Adipose tissue (tissue), 3 donors: ENCODE data around the gene CRAMP1. TPM values are rescaled to one million over a fixed set of nuclear protein-coding genes. Genes with fewer than 3 reads are reported as not detected.
A peak's percentile ranks its signal among the peaks of the same experiment; 100 is the strongest.

Experiments used
- H3K27ac ChIP-seq: one replicate; pipeline ENCODE4 v1.5.1; 2013; ENCODE audit warnings: low read depth, low read length
- WGBS, 3 donors: extraction: QIAGEN DNeasy Blood & Tissue Kit; methylation state at CpG; one replicate each; pipeline ENCODE4 v1.1.7; 2013; 5-methylcytosine and 5-hydroxymethylcytosine counted together
- polyA plus RNA-seq, 3 donors: library from polyadenylated mRNA; stranded (reverse); fragments of 200-250 nt; gene quantifications; one replicate each; pipeline ENCODE4 v1.2.3, GENCODE V29; 2013
- donor health status: healthy with polysubstance abuse.
- donor health status: Bipolar disorder and iron deficiency.
- donor health status: healthy.

Gene CRAMP1
- 1 to 10 TPM; 4.1 to 9.3 (median 7.1) TPM for polyA plus RNA-seq

GRCh38 chr16:1612320-1613111 lies at the start of gene CRAMP1:
TSS of gene CRAMP1 (plus strand) at chr16:1612360. CDS start at chr16:1614640, 2,280 bp downstream.
- peak within 1 kb of the TSS; percentile 55 for H3K27ac ChIP-seq
- 0 to 1% (median 0%) methylated on average over 71 to 101 of the region's 101 CpGs for WGBS, 3 donors

- WGBS, 3 donors = 96% methylated on average over 20 of the region's 20 CpGs
- H3K27ac ChIP-seq = no peak overlapping the region
Observed at GRCh38 chr16:1563786-1564185, 48.4 kb upstream of the CRAMP1 start.

- no peak overlapping the region for H3K27ac ChIP-seq
Observed at GRCh38 chr16:1564325-1564724, 47.8 kb upstream of the CRAMP1 start.

GRCh38 chr16:1565083-1565805 lies 46.9 kb upstream of the CRAMP1 start:
- 88 to 91% (median 91%) methylated on average over 15 to 16 of the region's 16 CpGs for WGBS, 3 donors
- no peak overlapping the region for H3K27ac ChIP-seq

More at GRCh38 chr16:1564325-1564724, 47.8 kb upstream of the CRAMP1 start:
- WGBS, 3 donors = 75 to 82% (median 79%) methylated on average over 9 of the region's 9 CpGs

- H3K27ac ChIP-seq = no peak overlapping the region
- WGBS, 3 donors = 93 to 95% (median 93%) methylated on average over 12 to 13 of the region's 13 CpGs
Observed at GRCh38 chr16:1567988-1568387, 44.2 kb upstream of the CRAMP1 start.

GRCh38 chr16:1571012-1571671 lies 41.0 kb upstream of the CRAMP1 start:
- WGBS, 3 donors = 77 to 88% (median 80%) methylated on average over 7 of the region's 7 CpGs
- no peak overlapping the region for H3K27ac ChIP-seq

- H3K27ac ChIP-seq = no peak overlapping the region
- WGBS, 3 donors = 85 to 90% (median 89%) methylated on average over 7 of the region's 7 CpGs
Observed at GRCh38 chr16:1572673-1573072, 39.5 kb upstream of the CRAMP1 start.

- WGBS, 3 donors = 82 to 89% (median 86%) methylated on average over 5 of the region's 5 CpGs
- no peak overlapping the region for H3K27ac ChIP-seq
Observed at GRCh38 chr16:1573301-1573700, 38.9 kb upstream of the CRAMP1 start.

- H3K27ac ChIP-seq = no peak overlapping the region
Observed at GRCh38 chr16:1575578-1575977, 36.6 kb upstream of the CRAMP1 start.

- WGBS, 3 donors = 83 to 95% (median 85%) methylated on average over 5 of the region's 5 CpGs
- no peak overlapping the region for H3K27ac ChIP-seq
Observed at GRCh38 chr16:1579214-1579613, 32.9 kb upstream of the CRAMP1 start.

- 73 to 84% (median 74%) methylated on average over 12 of the region's 12 CpGs for WGBS, 3 donors
- no peak overlapping the region for H3K27ac ChIP-seq
Observed at GRCh38 chr16:1580256-1580655, 31.9 kb upstream of the CRAMP1 start.

- no peak overlapping the region for H3K27ac ChIP-seq
- WGBS, 3 donors = 78 to 96% (median 91%) methylated on average over 6 of the region's 6 CpGs
Observed at GRCh38 chr16:1580956-1581355, 31.2 kb upstream of the CRAMP1 start.

- no peak overlapping the region for H3K27ac ChIP-seq
- 85 to 92% (median 87%) methylated on average over 9 of the region's 9 CpGs for WGBS, 3 donors
Observed at GRCh38 chr16:1581804-1582203, 30.4 kb upstream of the CRAMP1 start.

GRCh38 chr16:1583180-1583579 lies 29.0 kb upstream of the CRAMP1 start:
- no peak overlapping the region for H3K27ac ChIP-seq
- 79 to 86% (median 82%) methylated on average over 15 of the region's 15 CpGs for WGBS, 3 donors

GRCh38 chr16:1584926-1585484 lies 27.2 kb upstream of the CRAMP1 start:
- H3K27ac ChIP-seq = no peak overlapping the region
- 80 to 85% (median 84%) methylated on average over 8 of the region's 8 CpGs for WGBS, 3 donors

GRCh38 chr16:1590366-1590765 lies 21.8 kb upstream of the CRAMP1 start:
- WGBS, 3 donors = 89 to 96% (median 89%) methylated on average over 6 of the region's 6 CpGs
- no peak overlapping the region for H3K27ac ChIP-seq

GRCh38 chr16:1590930-1591705 lies 21.0 kb upstream of the CRAMP1 start:
- 92 to 96% (median 93%) methylated on average over 23 of the region's 23 CpGs for WGBS, 3 donors
- H3K27ac ChIP-seq = no peak overlapping the region

GRCh38 chr16:1592446-1592845 lies 19.7 kb upstream of the CRAMP1 start:
- no peak overlapping the region for H3K27ac ChIP-seq
- WGBS, 3 donors = 85 to 91% (median 89%) methylated on average over 16 of the region's 16 CpGs
